GM12878 (cell line): ENCODE data around the gene PRDM1. TPM values are rescaled to one million over a fixed set of nuclear protein-coding genes. Genes with fewer than 3 reads are reported as not detected.

Experiments
- BCL11A ChIP-seq: IDR thresholded peaks from 2 replicates; pipeline ENCODE4 v1.6.1; 2011; ENCODE audit warnings: low read depth, low read length
- BRCA1 ChIP-seq: IDR thresholded peaks from 2 replicates; pipeline ENCODE4 v1.6.1; 2011; ENCODE audit warnings: low read depth, low read length, improper control_type of control experiment
- CBX5 ChIP-seq: sonication (generic); IDR thresholded peaks from 2 replicates; pipeline ENCODE4 v1.6.1; 2016; ENCODE audit warnings: low read depth, moderate library complexity, mild to moderate bottlenecking, inconsistent platforms
- DPF2 ChIP-seq: fragments of 450-650 bp; IDR thresholded peaks from 2 replicates; pipeline ENCODE4 v1.6.1; 2017; ENCODE audit warnings: mild to moderate bottlenecking
- FOXK2 ChIP-seq: fragments of 450-650 bp; IDR thresholded peaks from 2 replicates; pipeline ENCODE4 v1.6.1; 2017; ENCODE audit warnings: mild to moderate bottlenecking, moderate library complexity
- HSF1 ChIP-seq: fragments of 150-350 bp; IDR thresholded peaks from 2 replicates; pipeline ENCODE4 v1.6.1; 2014; ENCODE audit warnings: mild to moderate bottlenecking, low read depth, low read length
- JUNB ChIP-seq: IDR thresholded peaks from 2 replicates; pipeline ENCODE4 v1.6.1; 2016; ENCODE audit warnings: antibody characterized with exemption, mild to moderate bottlenecking
- KDM1A ChIP-seq: fragments of 200-600 bp; sonication (generic); IDR thresholded peaks from 2 replicates; pipeline ENCODE4 v1.6.1; 2016; ENCODE audit warnings: borderline replicate concordance
- MTA2 ChIP-seq: fragments of 450-650 bp; IDR thresholded peaks from 2 replicates; pipeline ENCODE4 v1.6.1; 2016; ENCODE audit warnings: low read depth, mild to moderate bottlenecking, moderate library complexity
- MYB ChIP-seq: fragments of 150-350 bp; IDR thresholded peaks from 2 replicates; pipeline ENCODE4 v1.6.1; 2014; ENCODE audit warnings: mild to moderate bottlenecking, low read depth, low read length, borderline replicate concordance
- NBN ChIP-seq: fragments of 450-650 bp; IDR thresholded peaks from 2 replicates; pipeline ENCODE4 v1.6.1; 2016
- NFXL1 ChIP-seq: fragments of 450-650 bp; IDR thresholded peaks from 2 replicates; pipeline ENCODE4 v1.6.1; 2017; ENCODE audit warnings: antibody characterized with exemption, mild to moderate bottlenecking, borderline replicate concordance
- NR2C1 ChIP-seq: fragments of 450-650 bp; IDR thresholded peaks from 2 replicates; pipeline ENCODE4 v1.6.1; 2017; ENCODE audit warnings: antibody characterized with exemption, mild to moderate bottlenecking, moderate library complexity
- POLR2AphosphoS5 ChIP-seq: IDR thresholded peaks from 2 replicates; pipeline ENCODE4 v1.6.1; 2011; ENCODE audit warnings: mild to moderate bottlenecking, low read length, inconsistent platforms
- RAD21 ChIP-seq: IDR thresholded peaks from 2 replicates; pipeline ENCODE4 v1.6.1; 2011; ENCODE audit warnings: mild to moderate bottlenecking, low read depth, low read length, moderate library complexity; ENCODE audit not compliant: insufficient read depth
- RAD51 ChIP-seq: fragments of 450-650 bp; IDR thresholded peaks from 2 replicates; pipeline ENCODE4 v1.6.1; 2016; ENCODE audit warnings: moderate library complexity, mild to moderate bottlenecking, inconsistent platforms
- SP1 ChIP-seq: IDR thresholded peaks from one replicate; pipeline ENCODE4 v1.6.1; 2011; ENCODE audit warnings: low read depth, low read length
- STAT1 ChIP-seq: fragments of 450-650 bp; conservative IDR thresholded peaks from 2 replicates; pipeline ENCODE4 v1.6.1; 2014; ENCODE audit warnings: antibody characterized with exemption, mild to moderate bottlenecking
- ZBED1 ChIP-seq: IDR thresholded peaks from 2 replicates; pipeline ENCODE4 v1.6.1; 2016; ENCODE audit warnings: borderline replicate concordance
- ZBTB40 ChIP-seq: fragments of 450-650 bp; IDR thresholded peaks from 2 replicates; pipeline ENCODE4 v1.6.1; 2016; ENCODE audit warnings: mild to moderate bottlenecking, moderate library complexity, borderline replicate concordance
- ZNF207 ChIP-seq: fragments of 450-650 bp; IDR thresholded peaks from 2 replicates; pipeline ENCODE4 v1.6.1; 2014; ENCODE audit warnings: antibody characterized with exemption, mild to moderate bottlenecking, borderline replicate concordance
- ZSCAN29 ChIP-seq: fragments of 450-650 bp; IDR thresholded peaks from 2 replicates; pipeline ENCODE4 v1.6.1; 2017; ENCODE audit warnings: mild to moderate bottlenecking, moderate library complexity
- polyA plus RNA-seq, 11 experiments: library from polyadenylated mRNA; depleted of rRNA in 4 of 11; unstranded in 6 of 11; stranded (reverse) in 5 of 11; fragments of >200 nt; fragmentation: Nextera tagmentation in 4 of 11; fragmentation: Illumina TruSeq in 1 of 11; extraction: Ambion mirVana in 4 of 11; extraction: Trizol in 1 of 11; gene quantifications; 1 replicate in 1 of 11; 2 replicates in 10 of 11; pipeline versions ENCODE4 v1.2.1 to v1.2.3, GENCODE V29; 2011 to 2016; ENCODE audit warnings: inconsistent platforms in 2 of 11, missing spikeins in 2 of 11, low read depth in 1 of 11
- total RNA-seq, 4 experiments: library from RNA; depleted of rRNA in 3 of 4; stranded (reverse); fragments of >200 nt in 3 of 4; fragmentation: Illumina TruSeq in 1 of 4; extraction: Trizol in 1 of 4; gene quantifications; 2 replicates each; pipeline versions ENCODE4 v1.2.1 to v1.2.3, GENCODE V29; 2013 to 2021
- TF ChIP-seq, protein P1 (sequence below): IDR thresholded peaks from 2 replicates; pipeline ENCODE4 v1.6.1; 2012; ENCODE audit warnings: low read depth, low read length, improper control_type of control experiment
- TF ChIP-seq, protein P2 (sequence below): IDR thresholded peaks from 2 replicates; pipeline ENCODE4 v1.6.1; 2012; ENCODE audit warnings: low read length, inconsistent platforms
- TF ChIP-seq, protein P3 (sequence below): fragments of 450-650 bp; IDR thresholded peaks from 2 replicates; pipeline ENCODE4 v1.6.1; 2018; ENCODE audit warnings: borderline replicate concordance, mild to moderate bottlenecking; ENCODE audit not compliant: partially characterized antibody

Gene PRDM1
- total and polyA plus RNA-seq, 10 of the 15 experiments (the other 5 are each of a cell fraction or from before 2014, with no cell fraction given): 1.9 to 15.8 (median 4.1) TPM

GRCh38 chr6:106102034-106102433, 15.9 kb downstream of the PRDM1 start (continued):
- TF ChIP-seq, protein P1, sequence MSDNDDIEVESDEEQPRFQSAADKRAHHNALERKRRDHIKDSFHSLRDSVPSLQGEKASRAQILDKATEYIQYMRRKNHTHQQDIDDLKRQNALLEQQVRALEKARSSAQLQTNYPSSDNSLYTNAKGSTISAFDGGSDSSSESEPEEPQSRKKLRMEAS: no peak
- TF ChIP-seq DPF2 (peak; percentile 84), ZNF207 (no peak), SP1 (no peak), FOXK2 (no peak), ZBED1 (peak; percentile 99), BCL11A (peak; percentile 94), JUNB (peak; percentile 99), ZSCAN29 (no peak), NR2C1 (no peak), CBX5 (0 out of 2 replicates have a peak, but pooled peaks have one; percentile 87), NFXL1 (no peak), STAT1 (no peak), MYB (no peak), RAD21 (peak; percentile 29; the same call in 1 of the 2 replicates), HSF1 (no peak), KDM1A (no peak), RAD51 (peak; percentile 51), BRCA1 (no peak), POLR2AphosphoS5 (peak; percentile 63), ZBTB40 (no peak), MTA2 (peak; percentile 95), NBN (0 out of 2 replicates have a peak, but pooled peaks have one; percentile 43)
- TF ChIP-seq, protein P2, sequence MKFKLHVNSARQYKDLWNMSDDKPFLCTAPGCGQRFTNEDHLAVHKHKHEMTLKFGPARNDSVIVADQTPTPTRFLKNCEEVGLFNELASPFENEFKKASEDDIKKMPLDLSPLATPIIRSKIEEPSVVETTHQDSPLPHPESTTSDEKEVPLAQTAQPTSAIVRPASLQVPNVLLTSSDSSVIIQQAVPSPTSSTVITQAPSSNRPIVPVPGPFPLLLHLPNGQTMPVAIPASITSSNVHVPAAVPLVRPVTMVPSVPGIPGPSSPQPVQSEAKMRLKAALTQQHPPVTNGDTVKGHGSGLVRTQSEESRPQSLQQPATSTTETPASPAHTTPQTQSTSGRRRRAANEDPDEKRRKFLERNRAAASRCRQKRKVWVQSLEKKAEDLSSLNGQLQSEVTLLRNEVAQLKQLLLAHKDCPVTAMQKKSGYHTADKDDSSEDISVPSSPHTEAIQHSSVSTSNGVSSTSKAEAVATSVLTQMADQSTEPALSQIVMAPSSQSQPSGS: peak; percentile 99
- TF ChIP-seq, protein P3, sequence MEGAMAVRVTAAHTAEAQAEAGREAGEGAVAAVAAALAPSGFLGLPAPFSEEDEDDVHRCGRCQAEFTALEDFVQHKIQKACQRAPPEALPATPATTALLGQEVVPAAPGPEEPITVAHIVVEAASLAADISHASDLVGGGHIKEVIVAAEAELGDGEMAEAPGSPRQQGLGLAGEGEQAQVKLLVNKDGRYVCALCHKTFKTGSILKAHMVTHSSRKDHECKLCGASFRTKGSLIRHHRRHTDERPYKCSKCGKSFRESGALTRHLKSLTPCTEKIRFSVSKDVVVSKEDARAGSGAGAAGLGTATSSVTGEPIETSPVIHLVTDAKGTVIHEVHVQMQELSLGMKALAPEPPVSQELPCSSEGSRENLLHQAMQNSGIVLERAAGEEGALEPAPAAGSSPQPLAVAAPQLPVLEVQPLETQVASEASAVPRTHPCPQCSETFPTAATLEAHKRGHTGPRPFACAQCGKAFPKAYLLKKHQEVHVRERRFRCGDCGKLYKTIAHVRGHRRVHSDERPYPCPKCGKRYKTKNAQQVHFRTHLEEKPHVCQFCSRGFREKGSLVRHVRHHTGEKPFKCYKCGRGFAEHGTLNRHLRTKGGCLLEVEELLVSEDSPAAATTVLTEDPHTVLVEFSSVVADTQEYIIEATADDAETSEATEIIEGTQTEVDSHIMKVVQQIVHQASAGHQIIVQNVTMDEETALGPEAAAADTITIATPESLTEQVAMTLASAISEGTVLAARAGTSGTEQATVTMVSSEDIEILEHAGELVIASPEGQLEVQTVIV: no peak
